Dermis blood vessel endothelial cell (primary cell): Measurements from ENCODE around the gene RRBP1. TPM values are rescaled to one million over a fixed set of nuclear protein-coding genes. Genes with fewer than 3 reads are reported as not detected.

Experiments used
- DNase-seq: peaks from one replicate; pipeline ENCODE4 v3.0.0; 2010
- total RNA-seq: library from RNA; depleted of rRNA; stranded (reverse); fragments of >200 nt; gene quantifications from 2 replicates; pipeline ENCODE4 v1.2.3, GENCODE V29; 2014

RRBP1 gene
- total RNA-seq, 1 donor from 2014 or later = 123 TPM

- DNase-seq = peak; percentile 41
Measured at GRCh38 chr20:17679941-17680835, 1.9 kb downstream of the RRBP1 start.

GRCh38 chr20:17678886-17679285 is 3.2 kb downstream of the RRBP1 start:
- DNase-seq = no peak

- no peak for DNase-seq
Measured at GRCh38 chr20:17678295-17678694, 3.7 kb downstream of the RRBP1 start.

GRCh38 chr20:17676942-17677341 is 5.1 kb downstream of the RRBP1 start:
- no peak for DNase-seq

- no peak for DNase-seq
Measured at GRCh38 chr20:17676378-17676759, 5.7 kb downstream of the RRBP1 start.

GRCh38 chr20:17675519-17676377 is 6.3 kb downstream of the RRBP1 start:
- no peak for DNase-seq

- no peak for DNase-seq
Measured at GRCh38 chr20:17674722-17675518, 7.1 kb downstream of the RRBP1 start.

GRCh38 chr20:17673084-17673483 is 9.0 kb downstream of the RRBP1 start:
- DNase-seq = no peak

- no peak for DNase-seq
Measured at GRCh38 chr20:17671565-17671964, 10.5 kb downstream of the RRBP1 start.

GRCh38 chr20:17671011-17671410 is 11.0 kb downstream of the RRBP1 start:
- no peak for DNase-seq

- no peak for DNase-seq
Measured at GRCh38 chr20:17669306-17669931, 12.6 kb downstream of the RRBP1 start.

GRCh38 chr20:17668432-17668831 is 13.6 kb downstream of the RRBP1 start:
- no peak for DNase-seq

GRCh38 chr20:17667445-17667844 is 14.6 kb downstream of the RRBP1 start:
- DNase-seq = no peak

- DNase-seq = peak; percentile 65
Measured at GRCh38 chr20:17666481-17666880, 15.6 kb downstream of the RRBP1 start.

- peak; percentile 75 for DNase-seq
Measured at GRCh38 chr20:17665756-17666155, 16.3 kb downstream of the RRBP1 start.

- DNase-seq = no peak
Measured at GRCh38 chr20:17664025-17664633, 17.9 kb downstream of the RRBP1 start.

- no peak for DNase-seq
Measured at GRCh38 chr20:17663486-17663885, 18.6 kb downstream of the RRBP1 start.

GRCh38 chr20:17663040-17663399 is 19.0 kb downstream of the RRBP1 start:
- DNase-seq = no peak

- DNase-seq = peak; percentile 41
Measured at GRCh38 chr20:17662333-17663039, 19.6 kb downstream of the RRBP1 start.

GRCh38 chr20:17661121-17661744 is 20.8 kb downstream of the RRBP1 start:
- no peak for DNase-seq

GRCh38 chr20:17660667-17661066 is 21.4 kb downstream of the RRBP1 start:
- DNase-seq = no peak
